ENCODE measurements around the gene RPEL1. TPM values are rescaled to one million over a fixed set of nuclear protein-coding genes. Genes with fewer than 3 reads are reported as not detected.

The RPEL1 gene
- total and polyA plus RNA-seq, 2 experiments from 2014 or later: 0.10 TPM; not detected in 1

DNA sequence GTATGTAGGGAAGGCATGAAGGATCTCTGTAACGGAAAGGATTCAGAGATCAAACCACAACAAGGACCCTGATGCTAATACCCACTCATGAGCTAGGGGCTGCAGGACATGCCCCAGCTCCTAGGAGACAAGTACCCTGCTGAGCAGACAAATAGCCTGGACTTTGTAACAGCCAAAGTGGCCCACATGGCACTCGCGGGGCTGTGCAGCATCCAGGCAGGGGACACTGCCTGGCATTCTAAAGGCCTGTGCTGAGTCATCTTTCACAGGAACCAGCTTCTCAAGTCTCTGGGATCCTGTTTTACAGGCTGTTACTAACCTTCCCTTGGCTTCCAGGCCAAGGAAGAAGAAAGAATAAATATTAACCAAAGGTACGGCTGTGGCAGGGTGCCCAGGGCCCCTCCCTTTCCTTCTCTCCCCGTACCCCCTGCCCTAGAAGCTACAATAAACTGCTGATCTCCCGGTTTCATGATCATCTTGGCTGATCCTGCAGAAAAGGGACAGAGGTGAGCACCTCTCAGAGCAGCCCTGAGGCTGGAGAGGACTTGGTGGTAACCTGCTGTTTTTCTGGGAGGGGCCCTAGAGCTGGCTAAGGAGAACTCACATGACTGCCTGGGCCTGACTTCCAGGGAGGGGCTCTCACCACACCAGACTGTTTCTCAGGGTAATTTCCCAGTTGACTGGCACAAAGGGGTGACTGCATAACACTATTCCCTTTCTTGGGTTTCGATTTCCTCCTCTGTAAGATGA lies 4.2 kb upstream of the RPEL1 start:
- Histone ChIP-seq H3K27me3 (no peaks in the 10 kb centered on the region), H3K9me3 (ENCODE audit: low read depth) (no peaks in the 10 kb centered on the region), H4K20me1 (ENCODE audit: insufficient read depth, poor library complexity, severe bottlenecking) (no peaks in the 10 kb centered on the region), H2AFZ (peak overlapping the region; percentile 40), H3K27ac (peak overlapping the region; percentile 92), H3K4me1 (ENCODE audit: insufficient read depth) (peaks cover 33% of the 10 kb centered on the region), H3K4me2 (peak overlapping the region; percentile 61), H3K36me3 (replicated peaks; ENCODE audit: insufficient read depth, low read depth) (no peaks in the 10 kb centered on the region), H3K4me3 (no peak overlapping the region), H3K79me2 (no peaks in the 10 kb centered on the region), H3K9me2 (replicated peaks; ENCODE audit: insufficient read depth) (no peaks in the 10 kb centered on the region)
- DNase-seq (ENCODE audit: low spot score): peak; percentile 83
- TF ChIP-seq EZH2 (IDR thresholded peaks at IDR 0.05; ENCODE audit: borderline replicate concordance) (no peak), EZH2phosphoT487 (IDR thresholded peaks at IDR 0.05; ENCODE audit: low read depth, severe bottlenecking, unreplicated experiment) (no peak), CTCF (IDR thresholded peaks at IDR 0.05; ENCODE audit: poor library complexity) (no peak)
- 32% methylated on average over 7 of the region's 7 CpGs for WGBS (ENCODE audit: low lambda C conversion rate, missing lambda C conversion rate)

DNA sequence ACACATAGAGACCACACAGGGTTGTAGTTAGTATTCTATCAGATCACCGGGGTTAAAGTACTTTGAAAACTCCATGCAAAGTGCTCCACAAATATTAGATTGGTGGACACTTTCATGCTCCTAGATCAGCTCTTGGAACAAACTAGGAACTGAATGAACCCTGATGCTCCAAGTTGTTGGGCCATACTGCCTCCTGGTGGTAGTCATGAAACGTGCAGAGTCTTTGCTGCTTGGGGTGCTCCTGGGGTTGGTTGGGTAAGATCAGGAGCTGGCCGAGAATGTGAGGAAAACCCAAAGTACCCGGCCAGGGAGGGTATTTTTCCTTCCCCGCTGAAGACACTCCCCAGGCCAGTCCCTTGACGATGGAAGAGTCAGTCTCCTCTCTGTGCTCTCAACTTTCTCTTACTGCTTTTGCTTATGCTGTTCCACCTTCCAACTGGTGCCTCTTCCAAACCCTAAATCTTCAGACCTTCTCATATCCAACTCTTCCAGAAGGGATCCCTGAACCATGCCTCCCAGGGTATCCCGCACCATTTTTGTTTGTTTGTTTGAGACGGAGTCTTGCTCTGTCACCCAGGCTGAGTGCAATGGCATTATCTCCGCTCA lies 918 bp upstream of the RPEL1 start:
- Histone ChIP-seq H3K27me3 (no peaks in the 10 kb centered on the region), H3K4me2 (no peak overlapping the region), H3K9me3 (ENCODE audit: low read depth) (no peaks in the 10 kb centered on the region), H3K36me3 (replicated peaks; ENCODE audit: insufficient read depth, low read depth) (no peaks in the 10 kb centered on the region), H3K27ac (no peak overlapping the region), H3K4me1 (ENCODE audit: insufficient read depth) (peaks cover 25% of the 10 kb centered on the region), H4K20me1 (ENCODE audit: insufficient read depth, poor library complexity, severe bottlenecking) (no peaks in the 10 kb centered on the region), H2AFZ (no peak overlapping the region), H3K79me2 (no peaks in the 10 kb centered on the region), H3K4me3 (no peak overlapping the region), H3K9me2 (replicated peaks; ENCODE audit: insufficient read depth) (no peaks in the 10 kb centered on the region)
- 35% methylated on average over 9 of the region's 9 CpGs for WGBS (ENCODE audit: low lambda C conversion rate, missing lambda C conversion rate)
- TF ChIP-seq CTCF (IDR thresholded peaks at IDR 0.05; ENCODE audit: poor library complexity): peak; percentile 88
- TF ChIP-seq EZH2 (IDR thresholded peaks at IDR 0.05; ENCODE audit: borderline replicate concordance): no peak
- DNase-seq (ENCODE audit: low spot score): peak; percentile 84

DNA sequence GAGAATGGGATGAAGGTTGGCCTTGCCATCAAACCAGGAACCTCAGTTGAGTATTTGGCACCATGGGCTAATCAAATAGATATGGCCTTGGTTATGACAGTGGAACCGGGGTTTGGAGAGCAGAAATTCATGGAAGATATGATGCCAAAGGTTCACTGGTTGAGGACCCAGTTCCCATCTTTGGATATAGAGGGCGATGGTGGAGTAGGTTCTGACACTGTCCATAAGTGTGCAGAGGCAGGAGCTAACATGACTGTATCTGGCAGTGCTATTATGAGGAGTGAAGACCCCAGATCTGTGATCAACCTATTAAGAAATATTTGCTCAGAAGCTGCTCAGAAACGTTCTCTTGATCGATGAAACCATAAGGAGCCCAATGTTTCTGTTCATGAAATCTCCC lies 637 bp downstream of the RPEL1 start:
- TF ChIP-seq CTCF (IDR thresholded peaks at IDR 0.05; ENCODE audit: poor library complexity): no peak
- no peak for TF ChIP-seq EZH2phosphoT487 (IDR thresholded peaks at IDR 0.05; ENCODE audit: low read depth, severe bottlenecking, unreplicated experiment)
- no peak for TF ChIP-seq EZH2 (IDR thresholded peaks at IDR 0.05; ENCODE audit: borderline replicate concordance)
- no peak overlapping the region for H3K4me2 ChIP-seq
- WGBS (ENCODE audit: low lambda C conversion rate, missing lambda C conversion rate): 82% methylated on average over 4 of the region's 4 CpGs
- H3K4me3 ChIP-seq: no peak overlapping the region
- no peaks in the 10 kb centered on the region for H3K9me3 ChIP-seq (ENCODE audit: low read depth)
- H3K27ac ChIP-seq: no peak overlapping the region
- no peaks in the 10 kb centered on the region for H4K20me1 ChIP-seq (ENCODE audit: insufficient read depth, poor library complexity, severe bottlenecking)
- no peaks in the 10 kb centered on the region for H3K79me2 ChIP-seq
- no peaks in the 10 kb centered on the region for H3K27me3 ChIP-seq
- DNase-seq (ENCODE audit: low spot score): no peak
- peaks cover 9% of the 10 kb centered on the region for H3K4me1 ChIP-seq (ENCODE audit: insufficient read depth)
- no peaks in the 10 kb centered on the region for H3K36me3 ChIP-seq (replicated peaks; ENCODE audit: insufficient read depth, low read depth)
- H2AFZ ChIP-seq: no peak overlapping the region
- no peaks in the 10 kb centered on the region for H3K9me2 ChIP-seq (replicated peaks; ENCODE audit: insufficient read depth)
